SHP77 (cell line): Measurements from ENCODE around the gene FRMD1.

Experiments
- DNase-seq, 2 experiments: peaks; one replicate each; lab custom pipeline; 2025; lab: John Stamatoyannopoulos, UW

Gene FRMD1

GRCh38 chr6:168111911-168112310, 32.9 kb upstream of the FRMD1 start:
- DNase-seq: no peak

GRCh38 chr6:168110437-168110836, 31.4 kb upstream of the FRMD1 start:
- DNase-seq: no peak

GRCh38 chr6:168109171-168109570, 30.2 kb upstream of the FRMD1 start:
- DNase-seq: no peak

GRCh38 chr6:168107191-168107983, 28.4 kb upstream of the FRMD1 start:
- no peak for DNase-seq

- DNase-seq: no peak
These were observed 27.6 kb upstream of the FRMD1 start for GRCh38 chr6:168106633-168107005.

- no peak for DNase-seq
These were observed 27.0 kb upstream of the FRMD1 start for GRCh38 chr6:168105813-168106632.

- no peak for DNase-seq
These were observed 25.6 kb upstream of the FRMD1 start for GRCh38 chr6:168104636-168105035.

- no peak for DNase-seq
These were observed 24.2 kb upstream of the FRMD1 start for GRCh38 chr6:168103050-168103830.

GRCh38 chr6:168102315-168102985, 23.4 kb upstream of the FRMD1 start:
- no peak for DNase-seq

- no peak for DNase-seq
These were observed 22.7 kb upstream of the FRMD1 start for GRCh38 chr6:168101590-168102314.

- no peak for DNase-seq
These were observed 22.0 kb upstream of the FRMD1 start for GRCh38 chr6:168100803-168101589.

GRCh38 chr6:168100011-168100802, 21.2 kb upstream of the FRMD1 start:
- DNase-seq: no peak

GRCh38 chr6:168099201-168100010, 20.4 kb upstream of the FRMD1 start:
- DNase-seq: no peak

- DNase-seq: no peak
These were observed 19.4 kb upstream of the FRMD1 start for GRCh38 chr6:168098431-168098861.

- no peak for DNase-seq
These were observed 18.8 kb upstream of the FRMD1 start for GRCh38 chr6:168097621-168098430.

- no peak for DNase-seq
These were observed 18.2 kb upstream of the FRMD1 start for GRCh38 chr6:168097221-168097620.

- no peak for DNase-seq
These were observed 17.3 kb upstream of the FRMD1 start for GRCh38 chr6:168096271-168096764.
